ENCODE measurements around the gene DPM3.
"Not testable (repeated sequence)": the region's sequence is repeated elsewhere in the genome, so short reads cannot be mapped to it uniquely, and the experiment has no call there.

The DPM3 gene

DNA sequence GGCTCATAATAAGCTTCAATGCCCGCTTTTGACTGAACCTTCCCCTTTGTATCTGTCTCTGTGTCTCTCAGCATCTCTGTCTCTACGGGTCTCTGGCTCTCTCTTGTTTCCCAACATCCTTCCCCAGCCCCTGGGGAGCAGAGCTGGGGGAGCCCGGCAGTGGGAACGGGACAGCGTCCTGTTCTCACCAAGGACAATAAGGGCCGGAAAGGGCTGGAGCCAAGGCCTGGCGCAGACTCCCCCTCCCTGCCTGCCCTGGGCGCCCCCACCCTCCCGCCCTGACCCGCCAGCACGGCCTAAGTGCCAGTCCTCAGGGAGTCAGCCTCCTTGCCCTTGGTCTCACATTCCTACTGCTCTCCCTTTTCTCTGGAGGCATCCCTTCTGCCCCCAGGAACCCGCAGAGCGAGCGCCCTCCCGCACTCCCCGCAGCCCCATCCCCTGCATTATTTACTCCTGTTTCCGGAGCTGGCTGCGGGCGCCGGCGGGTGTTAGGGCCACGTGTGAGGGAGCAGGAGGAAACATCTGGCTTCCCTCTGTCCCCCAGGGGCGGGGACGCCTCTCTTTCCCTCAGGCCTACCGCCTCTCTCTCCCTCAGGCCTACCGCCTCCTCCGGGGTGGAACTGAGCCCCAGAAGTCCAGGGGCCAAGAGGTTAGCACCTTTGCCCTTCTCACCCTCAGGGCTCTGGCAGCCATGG is 26.3 kb upstream of the DPM3 start:
- Histone ChIP-seq H3K9me3 (ENCODE audit: control extremely low read depth in 1 of 5, control insufficient read depth in 4 of 5, insufficient read depth in 2 of 5, low read depth in 1 of 5, low read length in 4 of 5) (no peaks in the 10 kb centered on the region), H3K4me3 (ENCODE audit: control insufficient read depth in 1 of 7, extremely low read depth in 1 of 7, insufficient read depth in 4 of 7, low read depth in 2 of 7, low read length in 6 of 7) (peak overlapping the region in 5 of 7 experiments; percentile 6 to 58 (median 36)), H3K4me1 (ENCODE audit: control extremely low read depth in 1 of 4, control insufficient read depth in 4 of 4, insufficient read depth in 4 of 4, low read length in 3 of 4) (peaks cover 0 to 25% (median 23%) of the 10 kb centered on the region in 4 experiments), H3K27me3 (replicated peaks in 2 of 5; ENCODE audit: control insufficient read depth in 4 of 5, insufficient read depth in 5 of 5, low read length in 4 of 5) (no peaks in the 10 kb centered on the region), H3K27ac (ENCODE audit: insufficient read depth in 1 of 2, low read depth in 1 of 2, low read length in 2 of 2, poor library complexity in 1 of 2, severe bottlenecking in 2 of 2) (peak overlapping the region; percentile 43 to 60), H3K36me3 (ENCODE audit: control insufficient read depth in 4 of 4, insufficient read depth in 4 of 4, low read length in 3 of 4) (peaks cover 6 to 21% (median 12%) of the 10 kb centered on the region in 4 experiments)
- POLR2A ChIA-PET = interaction anchor here (0.7 to 2.7 kb wide), 5 partner anchors 26 to 82 kb away, joined by 3 to 12 read pairs (median 3); partner anchors contain the start of genes DPM3 and SLC50A1
- CTCF ChIA-PET = interaction anchor here (0.8 to 11.0 kb wide), 21 partner anchors 9 to 620 kb away, joined by 3 to 258 read pairs (median 5); partner anchors contain the start of genes EFNA1 and SLC50A1
- peak; percentile 89 to 98 (median 96) for DNase-seq
- 5% methylated on average over 18 of the region's 27 CpGs for whole genome bisulfite sequencing (ENCODE audit: insufficient coverage)

DNA sequence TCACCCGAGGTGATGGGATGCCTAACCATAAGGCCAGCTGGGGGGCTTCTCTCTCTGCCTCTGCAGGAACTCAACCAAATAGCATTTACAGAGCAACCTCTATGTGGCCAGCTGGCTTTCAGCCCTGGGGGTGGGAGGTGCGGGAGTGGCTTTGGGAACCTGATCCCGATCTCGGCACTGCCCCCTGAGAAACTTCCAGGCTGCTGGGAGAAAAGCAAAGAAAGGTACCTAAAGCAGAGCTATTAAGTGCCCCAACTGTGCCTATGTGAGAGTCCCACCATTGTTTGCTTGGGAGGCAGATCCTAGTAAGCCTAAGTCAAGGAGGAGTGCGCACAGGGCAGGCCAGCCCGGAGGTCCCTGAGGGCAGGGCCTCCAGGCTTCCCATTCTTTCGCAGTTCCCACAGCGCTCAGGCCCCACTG is 25.7 kb upstream of the DPM3 start:
- POLR2A ChIA-PET = interaction anchor here (0.7 to 2.7 kb wide), 4 partner anchors 26 to 78 kb away, joined by 3 to 12 read pairs (median 6); partner anchors contain the start of genes DPM3 and SLC50A1
- no peak for DNase-seq
- peaks cover 0 to 23% (median 22%) of the 10 kb centered on the region in 4 experiments for H3K4me1 ChIP-seq (ENCODE audit: control extremely low read depth in 1 of 4, control insufficient read depth in 4 of 4, insufficient read depth in 4 of 4, low read length in 3 of 4)
- peak overlapping the region in 4 of 7 experiments; percentile 17 to 58 (median 46) for H3K4me3 ChIP-seq (ENCODE audit: control insufficient read depth in 1 of 7, extremely low read depth in 1 of 7, insufficient read depth in 4 of 7, low read depth in 2 of 7, low read length in 6 of 7)
- H3K27me3 ChIP-seq (replicated peaks in 2 of 5; ENCODE audit: control insufficient read depth in 4 of 5, insufficient read depth in 5 of 5, low read length in 4 of 5) = no peaks in the 10 kb centered on the region
- no peaks in the 10 kb centered on the region for H3K9me3 ChIP-seq (ENCODE audit: control extremely low read depth in 1 of 5, control insufficient read depth in 4 of 5, insufficient read depth in 2 of 5, low read depth in 1 of 5, low read length in 4 of 5)
- H3K36me3 ChIP-seq (ENCODE audit: control insufficient read depth in 4 of 4, insufficient read depth in 4 of 4, low read length in 3 of 4) = peaks cover 6 to 19% (median 12%) of the 10 kb centered on the region in 4 experiments
- WGBS (ENCODE audit: insufficient coverage) = 22% methylated on average over 8 of the region's 8 CpGs
- CTCF ChIA-PET = interaction anchor here (1.1 to 11.0 kb wide), 16 partner anchors 9 to 267 kb away, joined by 3 to 258 read pairs (median 10); partner anchors contain the start of genes EFNA1 and SLC50A1
- peak overlapping the region; percentile 43 to 60 for H3K27ac ChIP-seq (ENCODE audit: insufficient read depth in 1 of 2, low read depth in 1 of 2, low read length in 2 of 2, poor library complexity in 1 of 2, severe bottlenecking in 2 of 2)

DNA sequence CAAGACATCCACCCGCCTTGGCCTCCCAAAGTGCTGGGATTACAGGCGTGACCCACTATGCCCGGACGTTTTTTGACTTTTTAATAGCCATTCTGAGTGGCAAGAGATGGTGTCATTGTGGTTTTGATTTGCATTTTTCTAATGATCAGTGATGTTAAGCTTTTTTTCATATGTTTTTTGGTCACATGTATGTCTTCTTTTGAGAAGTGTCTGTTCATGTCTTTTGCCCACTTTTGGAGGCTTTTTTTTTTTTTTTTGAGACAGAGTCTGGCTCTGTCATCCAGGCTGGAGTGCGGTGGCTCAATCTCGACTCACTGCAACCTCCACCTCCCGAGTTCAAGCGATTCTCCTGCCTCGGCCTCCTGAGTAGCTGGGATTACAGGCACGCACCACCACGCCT is 24.3 kb upstream of the DPM3 start:
- POLR2A ChIA-PET = not testable (repeated sequence)

DNA sequence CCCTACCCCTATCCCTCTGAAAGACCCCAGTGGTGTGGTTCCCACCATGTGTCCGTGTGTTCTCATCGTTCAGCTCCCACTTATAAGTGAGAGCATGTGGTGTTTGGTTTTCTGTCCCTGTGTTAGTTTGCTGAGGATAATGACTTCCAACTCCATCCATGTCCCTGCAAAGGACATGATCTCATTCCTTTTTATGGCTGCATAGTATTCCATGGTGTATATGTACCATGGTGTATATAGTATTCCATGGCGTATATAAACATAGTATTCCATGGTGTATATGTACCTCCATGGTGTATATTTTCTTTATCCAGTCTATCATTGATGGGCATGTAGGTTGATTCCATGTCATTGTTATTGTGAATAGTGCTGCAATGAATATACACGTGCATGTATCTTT is 23.5 kb upstream of the DPM3 start:
- WGBS (ENCODE audit: insufficient coverage) = no CpG with 5 or more reads among the region's 4 CpGs
- DNase-seq; H3K4me3 ChIP-seq (ENCODE audit: control insufficient read depth in 1 of 7, extremely low read depth in 1 of 7, insufficient read depth in 4 of 7, low read depth in 2 of 7, low read length in 6 of 7); POLR2A ChIA-PET; H3K27ac ChIP-seq (ENCODE audit: insufficient read depth in 1 of 2, low read depth in 1 of 2, low read length in 2 of 2, poor library complexity in 1 of 2, severe bottlenecking in 2 of 2); H3K27me3 ChIP-seq (replicated peaks in 2 of 5; ENCODE audit: control insufficient read depth in 4 of 5, insufficient read depth in 5 of 5, low read length in 4 of 5); H3K9me3 ChIP-seq (ENCODE audit: control extremely low read depth in 1 of 5, control insufficient read depth in 4 of 5, insufficient read depth in 2 of 5, low read depth in 1 of 5, low read length in 4 of 5); H3K36me3 ChIP-seq (ENCODE audit: control insufficient read depth in 4 of 4, insufficient read depth in 4 of 4, low read length in 3 of 4): not testable (repeated sequence)
- H3K4me1 ChIP-seq (ENCODE audit: control extremely low read depth in 1 of 4, control insufficient read depth in 4 of 4, insufficient read depth in 4 of 4, low read length in 3 of 4) = peaks cover 0 to 23% (median 22%) of the 10 kb centered on the region in 4 experiments
- CTCF ChIA-PET = interaction anchor here (1.2 to 7.8 kb wide), 5 partner anchors 17 to 78 kb away, joined by 4 to 68 read pairs (median 4); no protein-coding TSS in a partner anchor

More for the DNA sequence above, 24.3 kb upstream of the DPM3 start:
- not testable (repeated sequence) for DNase-seq; H3K27me3 ChIP-seq (replicated peaks in 2 of 5; ENCODE audit: control insufficient read depth in 4 of 5, insufficient read depth in 5 of 5, low read length in 4 of 5); H3K27ac ChIP-seq (ENCODE audit: insufficient read depth in 1 of 2, low read depth in 1 of 2, low read length in 2 of 2, poor library complexity in 1 of 2, severe bottlenecking in 2 of 2); H3K4me3 ChIP-seq (ENCODE audit: control insufficient read depth in 1 of 7, extremely low read depth in 1 of 7, insufficient read depth in 4 of 7, low read depth in 2 of 7, low read length in 6 of 7); H3K9me3 ChIP-seq (ENCODE audit: control extremely low read depth in 1 of 5, control insufficient read depth in 4 of 5, insufficient read depth in 2 of 5, low read depth in 1 of 5, low read length in 4 of 5)
- WGBS (ENCODE audit: insufficient coverage) = 100% methylated on average over 4 of the region's 11 CpGs
- CTCF ChIA-PET = interaction anchor here (1.3 to 7.8 kb wide), 4 partner anchors 18 to 79 kb away, joined by 4 to 68 read pairs (median 16); no protein-coding TSS in a partner anchor
- Histone ChIP-seq H3K4me1 (ENCODE audit: control extremely low read depth in 1 of 4, control insufficient read depth in 4 of 4, insufficient read depth in 4 of 4, low read length in 3 of 4) (peaks cover 0 to 23% (median 22%) of the 10 kb centered on the region in 4 experiments), H3K36me3 (ENCODE audit: control insufficient read depth in 4 of 4, insufficient read depth in 4 of 4, low read length in 3 of 4) (peaks cover 6 to 11% (median 8%) of the 10 kb centered on the region in 4 experiments)

DNA sequence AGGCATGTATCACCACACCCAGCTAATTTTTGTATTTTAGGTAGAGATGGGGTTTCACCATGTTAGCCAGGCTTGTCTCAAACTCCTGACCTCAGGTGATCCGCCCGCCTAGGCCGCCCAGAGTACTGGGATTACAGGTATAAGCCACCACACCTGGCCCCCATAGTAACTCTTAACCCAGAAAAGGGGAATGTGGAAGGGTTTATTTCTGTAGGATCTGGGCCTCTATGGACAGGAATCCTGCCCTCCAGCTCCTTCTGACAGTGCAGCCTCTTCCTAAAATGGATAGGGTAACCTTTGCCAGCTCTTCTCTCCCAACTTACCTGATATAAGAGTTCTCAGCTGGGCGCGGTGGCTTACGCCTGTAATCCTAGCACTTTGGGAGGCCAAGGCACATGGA is 22.3 kb upstream of the DPM3 start:
- DNase-seq; H3K9me3 ChIP-seq (ENCODE audit: control extremely low read depth in 1 of 5, control insufficient read depth in 4 of 5, insufficient read depth in 2 of 5, low read depth in 1 of 5, low read length in 4 of 5); H3K27me3 ChIP-seq (replicated peaks in 2 of 5; ENCODE audit: control insufficient read depth in 4 of 5, insufficient read depth in 5 of 5, low read length in 4 of 5); H3K36me3 ChIP-seq (ENCODE audit: control insufficient read depth in 4 of 4, insufficient read depth in 4 of 4, low read length in 3 of 4); H3K27ac ChIP-seq (ENCODE audit: insufficient read depth in 1 of 2, low read depth in 1 of 2, low read length in 2 of 2, poor library complexity in 1 of 2, severe bottlenecking in 2 of 2); POLR2A ChIA-PET; H3K4me3 ChIP-seq (ENCODE audit: control insufficient read depth in 1 of 7, extremely low read depth in 1 of 7, insufficient read depth in 4 of 7, low read depth in 2 of 7, low read length in 6 of 7): not testable (repeated sequence)
- WGBS (ENCODE audit: insufficient coverage) = no CpG with 5 or more reads among the region's 6 CpGs
- H3K4me1 ChIP-seq (ENCODE audit: control extremely low read depth in 1 of 4, control insufficient read depth in 4 of 4, insufficient read depth in 4 of 4, low read length in 3 of 4) = peaks cover 0 to 20% (median 18%) of the 10 kb centered on the region in 4 experiments
- CTCF ChIA-PET = interaction anchor here (0.9 to 1.6 kb wide), 3 partner anchors 25 to 77 kb away, joined by 3 to 4 read pairs (median 4); no protein-coding TSS in a partner anchor

DNA sequence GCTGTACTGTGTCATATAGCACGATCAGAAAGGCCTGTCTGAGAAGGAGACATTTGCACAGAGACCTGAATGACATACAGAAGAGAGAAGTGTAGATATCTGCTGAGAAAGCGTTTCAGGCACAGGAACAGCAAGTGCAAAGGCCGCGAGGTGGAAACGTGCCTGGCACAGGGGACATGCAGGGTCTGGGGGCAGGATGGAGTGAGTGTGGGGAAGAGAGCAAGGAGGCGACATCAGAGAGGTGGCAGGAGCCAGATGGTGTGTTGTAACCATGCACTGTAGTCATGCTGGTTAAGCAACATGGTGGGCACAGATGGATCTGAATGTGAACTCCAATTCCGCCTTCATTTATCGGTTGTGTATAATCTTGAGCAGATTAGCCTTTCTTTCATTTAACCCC is 19.8 kb upstream of the DPM3 start:
- Histone ChIP-seq H3K4me1 (ENCODE audit: control extremely low read depth in 1 of 4, control insufficient read depth in 4 of 4, insufficient read depth in 4 of 4, low read length in 3 of 4) (no peaks in the 10 kb centered on the region), H3K27me3 (replicated peaks in 2 of 5; ENCODE audit: control insufficient read depth in 4 of 5, insufficient read depth in 5 of 5, low read length in 4 of 5) (no peaks in the 10 kb centered on the region), H3K36me3 (ENCODE audit: control insufficient read depth in 4 of 4, insufficient read depth in 4 of 4, low read length in 3 of 4) (no peaks in the 10 kb centered on the region), H3K4me3 (ENCODE audit: control insufficient read depth in 1 of 7, extremely low read depth in 1 of 7, insufficient read depth in 4 of 7, low read depth in 2 of 7, low read length in 6 of 7) (no peak overlapping the region), H3K9me3 (ENCODE audit: control extremely low read depth in 1 of 5, control insufficient read depth in 4 of 5, insufficient read depth in 2 of 5, low read depth in 1 of 5, low read length in 4 of 5) (no peaks in the 10 kb centered on the region), H3K27ac (ENCODE audit: insufficient read depth in 1 of 2, low read depth in 1 of 2, low read length in 2 of 2, poor library complexity in 1 of 2, severe bottlenecking in 2 of 2) (no peak overlapping the region)
- no peak for DNase-seq
- ChIA-PET CTCF (interaction anchor here (1.0 kb wide), 1 partner anchor 13 kb away, joined by 3 read pairs; the partner anchor contains the start of gene KRTCAP2), POLR2A (no interaction called here)
- 96% methylated on average over 6 of the region's 8 CpGs for WGBS (ENCODE audit: insufficient coverage)

DNA sequence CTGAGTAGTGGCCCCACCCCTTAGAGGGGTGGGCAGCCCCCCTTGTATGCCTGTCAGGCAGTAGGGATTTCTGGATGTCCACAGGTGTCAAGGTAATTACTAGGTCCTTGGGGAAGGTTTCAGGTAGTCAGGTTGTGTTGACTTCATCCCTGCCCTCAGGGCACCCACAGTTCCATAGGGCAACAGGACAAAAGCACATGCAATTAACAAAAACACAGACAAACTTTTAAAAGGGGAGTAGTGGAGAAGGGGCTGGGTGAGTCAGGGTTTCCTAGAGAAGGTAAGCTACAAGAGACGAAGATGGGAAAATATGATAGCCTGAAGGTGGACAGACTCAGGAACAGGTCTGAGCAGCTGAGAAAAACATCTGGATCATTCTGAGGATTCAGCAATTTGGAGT is 18.7 kb upstream of the DPM3 start:
- ChIA-PET POLR2A (no interaction called here), CTCF (no interaction called here)
- Histone ChIP-seq H3K36me3 (ENCODE audit: control insufficient read depth in 4 of 4, insufficient read depth in 4 of 4, low read length in 3 of 4) (no peaks in the 10 kb centered on the region), H3K27ac (ENCODE audit: insufficient read depth in 1 of 2, low read depth in 1 of 2, low read length in 2 of 2, poor library complexity in 1 of 2, severe bottlenecking in 2 of 2) (no peak overlapping the region), H3K4me3 (ENCODE audit: control insufficient read depth in 1 of 7, extremely low read depth in 1 of 7, insufficient read depth in 4 of 7, low read depth in 2 of 7, low read length in 6 of 7) (no peak overlapping the region), H3K9me3 (ENCODE audit: control extremely low read depth in 1 of 5, control insufficient read depth in 4 of 5, insufficient read depth in 2 of 5, low read depth in 1 of 5, low read length in 4 of 5) (no peaks in the 10 kb centered on the region), H3K4me1 (ENCODE audit: control extremely low read depth in 1 of 4, control insufficient read depth in 4 of 4, insufficient read depth in 4 of 4, low read length in 3 of 4) (no peaks in the 10 kb centered on the region), H3K27me3 (replicated peaks in 2 of 5; ENCODE audit: control insufficient read depth in 4 of 5, insufficient read depth in 5 of 5, low read length in 4 of 5) (no peaks in the 10 kb centered on the region)
- DNase-seq = no peak
- no CpG with 5 or more reads among the region's 1 CpG for WGBS (ENCODE audit: insufficient coverage)

Measured in common myeloid progenitor, CD34-positive (primary cell).